ENCODE results near the gene ABCF2. TPM values are rescaled to one million over a fixed set of nuclear protein-coding genes. Genes with fewer than 3 reads are reported as not detected.
A peak's percentile ranks its signal among the peaks of the same experiment; 100 is the strongest.

ABCF2 gene
- total RNA-seq, 1 donor from 2014 or later = 63.4 TPM

GRCh38 chr7:151243408-151244195 is 16.6 kb upstream of the ABCF2 start:
- Mint-ChIP-seq H3K4me1 (ENCODE audit: low read depth) (peaks cover 22% of the 10 kb centered on the region), H3K27me3 (ENCODE audit: low read depth) (peaks cover 31% of the 10 kb centered on the region), H3K4me3 (ENCODE audit: low read depth) (peak overlapping the region; percentile 15), H3K27ac (no peak overlapping the region), H3K36me3 (ENCODE audit: low read depth) (peaks cover 8% of the 10 kb centered on the region), H3K9me3 (no peaks in the 10 kb centered on the region)
- intact Hi-C loops (cut with micrococcal nuclease) = loop anchor here (1.0 to 5.0 kb wide), 2 partner anchors 10 to 226 kb away; no protein-coding TSS in a partner anchor
- peak; percentile 44 for DNase-seq (ENCODE audit: low spot score)

- Mint-ChIP-seq H3K36me3 (ENCODE audit: low read depth) (peaks cover 8% of the 10 kb centered on the region), H3K27ac (no peak overlapping the region), H3K9me3 (no peaks in the 10 kb centered on the region), H3K27me3 (ENCODE audit: low read depth) (peaks cover 28% of the 10 kb centered on the region), H3K4me3 (ENCODE audit: low read depth) (no peak overlapping the region), H3K4me1 (ENCODE audit: low read depth) (peaks cover 19% of the 10 kb centered on the region)
- intact Hi-C loops (cut with micrococcal nuclease) = loop anchor here (1.0 to 5.0 kb wide), 2 partner anchors 10 to 226 kb away; no protein-coding TSS in a partner anchor
- DNase-seq (ENCODE audit: low spot score) = no peak
These were observed 16.0 kb upstream of the ABCF2 start for GRCh38 chr7:151243045-151243349.

DNA sequence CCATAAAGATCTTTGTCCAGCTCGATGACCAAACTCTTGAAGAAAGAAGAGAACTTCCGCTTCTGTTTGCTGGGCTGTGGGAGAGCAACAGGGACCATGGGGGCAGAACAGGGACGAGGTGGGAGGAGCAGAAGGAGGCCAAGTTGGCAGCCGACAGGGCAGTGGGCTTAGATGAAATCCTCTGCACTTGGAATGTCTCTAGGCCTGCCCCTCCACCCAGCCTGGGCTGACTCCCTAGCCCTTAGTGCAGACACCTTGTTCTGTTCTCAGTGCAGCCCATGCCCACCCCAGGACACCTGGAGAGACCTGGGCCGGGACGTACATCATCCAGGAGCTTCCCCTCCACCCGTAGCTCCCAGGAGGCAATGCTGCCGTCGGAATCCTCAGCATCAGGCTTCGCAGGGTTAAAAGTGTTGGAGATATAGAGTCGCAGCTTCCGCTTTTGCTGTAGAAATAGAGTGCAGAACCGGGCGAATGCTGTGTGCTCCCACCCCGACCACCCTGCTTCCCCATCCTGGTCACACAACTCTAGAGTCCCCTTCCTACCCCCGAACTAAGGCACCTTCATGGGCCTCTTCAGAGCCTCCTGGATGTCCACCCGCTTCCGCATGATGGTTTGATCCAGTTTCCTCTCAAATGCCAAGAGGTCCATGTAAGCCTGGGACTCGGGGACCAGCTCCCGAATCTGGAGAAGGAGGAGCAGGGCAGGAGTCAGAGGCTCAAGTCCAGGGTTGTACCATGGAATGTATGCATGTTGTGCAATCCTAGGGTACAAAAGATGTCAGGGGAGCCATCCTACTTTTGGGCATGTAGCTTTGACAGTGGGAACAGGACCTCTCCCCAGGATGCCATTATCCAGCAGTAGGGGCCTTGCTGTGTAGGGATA is 15.4 kb upstream of the ABCF2 start:
- Mint-ChIP-seq H3K27ac (no peak overlapping the region), H3K4me3 (ENCODE audit: low read depth) (no peak overlapping the region), H3K9me3 (no peaks in the 10 kb centered on the region), H3K36me3 (ENCODE audit: low read depth) (peaks cover 8% of the 10 kb centered on the region), H3K4me1 (ENCODE audit: low read depth) (peaks cover 19% of the 10 kb centered on the region), H3K27me3 (ENCODE audit: low read depth) (peaks cover 22% of the 10 kb centered on the region)
- intact Hi-C loops (cut with micrococcal nuclease) = loop anchor here (1.0 to 5.0 kb wide), 2 partner anchors 9 to 225 kb away; no protein-coding TSS in a partner anchor
- DNase-seq (ENCODE audit: low spot score) = no peak

GRCh38 chr7:151241755-151242096 is 14.7 kb upstream of the ABCF2 start:
- peaks cover 19% of the 10 kb centered on the region for H3K4me1 Mint-ChIP-seq (ENCODE audit: low read depth)
- H3K4me3 Mint-ChIP-seq (ENCODE audit: low read depth) = no peak overlapping the region
- peaks cover 15% of the 10 kb centered on the region for H3K27me3 Mint-ChIP-seq (ENCODE audit: low read depth)
- H3K36me3 Mint-ChIP-seq (ENCODE audit: low read depth) = peaks cover 13% of the 10 kb centered on the region
- no peak for DNase-seq (ENCODE audit: low spot score)
- H3K27ac Mint-ChIP-seq = no peak overlapping the region
- no peaks in the 10 kb centered on the region for H3K9me3 Mint-ChIP-seq
- intact Hi-C loops (cut with micrococcal nuclease) = loop anchor here (5.0 kb wide), 1 partner anchor 224 kb away; no protein-coding TSS in a partner anchor

DNA sequence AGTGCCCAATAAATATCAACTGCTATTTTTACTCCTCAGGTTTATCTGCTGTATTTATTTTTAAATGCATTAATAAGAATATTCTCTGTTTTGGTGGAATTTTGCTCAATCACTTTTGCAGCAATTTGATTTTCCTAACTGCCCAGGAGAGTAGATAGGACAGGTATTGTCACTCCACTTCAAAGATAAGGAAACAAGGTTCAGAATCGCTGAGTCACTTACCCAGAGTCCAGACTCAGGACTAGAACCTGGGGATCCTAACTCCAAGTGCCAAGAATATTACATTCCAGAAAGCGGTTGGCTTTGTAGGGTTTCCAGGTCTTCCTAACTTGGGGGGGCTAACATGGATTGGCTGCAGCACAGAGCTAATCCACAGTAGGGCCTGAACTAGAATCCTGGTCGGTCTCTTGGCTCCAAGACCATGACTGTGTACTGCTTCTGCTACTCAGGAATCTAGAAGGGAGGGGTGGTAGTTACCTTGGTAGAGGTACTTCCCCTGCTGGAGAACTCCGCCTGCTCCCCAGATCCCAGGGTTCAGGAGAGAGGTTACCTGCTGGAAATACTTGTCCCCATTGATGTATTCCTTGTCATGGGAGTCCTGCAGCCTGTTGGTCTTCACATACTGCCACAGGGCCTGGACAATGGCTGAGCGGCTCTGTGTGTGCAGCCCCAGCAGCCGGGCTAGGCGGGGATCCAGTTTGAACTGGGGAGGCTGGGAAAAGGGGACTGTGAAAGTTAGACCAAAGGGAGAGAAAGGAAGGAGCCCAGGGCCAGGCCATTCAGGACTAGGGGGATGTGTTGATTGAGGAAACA is 14.1 kb upstream of the ABCF2 start:
- intact Hi-C loops (cut with micrococcal nuclease) = loop anchor here (5.0 kb wide), 1 partner anchor 224 kb away; no protein-coding TSS in a partner anchor
- Mint-ChIP-seq H3K9me3 (no peaks in the 10 kb centered on the region), H3K27me3 (ENCODE audit: low read depth) (peaks cover 10% of the 10 kb centered on the region), H3K4me1 (ENCODE audit: low read depth) (peaks cover 19% of the 10 kb centered on the region), H3K36me3 (ENCODE audit: low read depth) (peaks cover 17% of the 10 kb centered on the region), H3K27ac (no peak overlapping the region), H3K4me3 (ENCODE audit: low read depth) (no peak overlapping the region)
- no peak for DNase-seq (ENCODE audit: low spot score)

- Mint-ChIP-seq H3K9me3 (no peaks in the 10 kb centered on the region), H3K4me3 (ENCODE audit: low read depth) (no peak overlapping the region), H3K4me1 (ENCODE audit: low read depth) (peaks cover 19% of the 10 kb centered on the region), H3K27me3 (ENCODE audit: low read depth) (peaks cover 6% of the 10 kb centered on the region), H3K27ac (no peak overlapping the region), H3K36me3 (ENCODE audit: low read depth) (peaks cover 21% of the 10 kb centered on the region)
- DNase-seq (ENCODE audit: low spot score) = no peak
- intact Hi-C loops (cut with micrococcal nuclease) = loop anchor here (5.0 kb wide), 1 partner anchor 223 kb away; no protein-coding TSS in a partner anchor
These were observed 13.5 kb upstream of the ABCF2 start for GRCh38 chr7:151240536-151240935.

- H3K27ac Mint-ChIP-seq = no peak overlapping the region
- intact Hi-C loops (cut with micrococcal nuclease) = loop anchor here (5.0 kb wide), 1 partner anchor 223 kb away; no protein-coding TSS in a partner anchor
- peaks cover 26% of the 10 kb centered on the region for H3K36me3 Mint-ChIP-seq (ENCODE audit: low read depth)
- no peak overlapping the region for H3K4me3 Mint-ChIP-seq (ENCODE audit: low read depth)
- DNase-seq (ENCODE audit: low spot score) = no peak
- peaks cover 6% of the 10 kb centered on the region for H3K27me3 Mint-ChIP-seq (ENCODE audit: low read depth)
- H3K9me3 Mint-ChIP-seq = no peaks in the 10 kb centered on the region
- peaks cover 19% of the 10 kb centered on the region for H3K4me1 Mint-ChIP-seq (ENCODE audit: low read depth)
These were observed 12.9 kb upstream of the ABCF2 start for GRCh38 chr7:151239837-151240459.

DNA sequence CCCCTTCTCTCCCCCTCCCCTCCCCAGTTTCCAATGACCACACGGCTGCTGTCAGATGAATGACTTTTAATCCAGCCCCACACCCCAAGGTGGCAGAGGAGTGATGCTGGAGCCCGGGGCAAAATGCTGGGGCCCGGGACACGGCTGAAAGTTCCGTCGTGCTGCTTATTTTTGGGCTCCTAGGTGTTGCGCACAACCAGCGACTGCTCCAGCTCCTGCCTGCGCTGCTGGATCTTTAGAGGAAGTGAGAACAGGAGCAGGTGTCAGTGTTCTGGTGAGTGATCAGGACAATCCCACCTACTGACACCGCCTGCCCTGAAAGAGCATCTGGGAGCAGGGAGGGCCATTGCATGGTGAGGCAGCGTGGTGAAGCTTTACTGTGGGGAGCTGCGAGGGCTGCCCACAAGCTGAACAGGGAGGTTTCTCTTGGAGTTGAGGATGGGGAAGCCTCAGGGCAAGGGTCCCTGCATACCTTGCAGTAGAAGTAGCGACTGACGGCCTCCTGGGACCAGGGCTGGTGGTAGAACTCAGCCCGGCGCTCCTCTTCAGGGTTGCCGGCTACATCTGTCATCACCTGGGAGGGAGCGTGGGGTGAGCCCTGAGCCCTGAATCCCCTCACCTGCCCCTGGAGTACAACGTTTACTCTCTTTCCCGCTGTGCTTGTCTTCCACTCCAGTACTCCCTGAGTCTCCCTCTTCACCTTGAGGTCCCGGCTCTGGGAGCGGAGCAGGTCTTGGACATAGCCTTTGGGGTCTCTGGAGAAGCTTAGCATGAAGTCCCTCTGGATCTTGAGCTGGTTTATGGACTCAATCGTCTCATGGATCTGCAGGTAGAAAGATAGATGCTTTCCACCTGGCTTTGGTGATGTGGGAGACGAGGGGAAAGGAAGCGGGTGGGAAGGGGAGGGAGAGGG is 12.2 kb upstream of the ABCF2 start:
- Mint-ChIP-seq H3K36me3 (ENCODE audit: low read depth) (peaks cover 33% of the 10 kb centered on the region), H3K4me3 (ENCODE audit: low read depth) (no peak overlapping the region), H3K27me3 (ENCODE audit: low read depth) (no peaks in the 10 kb centered on the region)

DNA sequence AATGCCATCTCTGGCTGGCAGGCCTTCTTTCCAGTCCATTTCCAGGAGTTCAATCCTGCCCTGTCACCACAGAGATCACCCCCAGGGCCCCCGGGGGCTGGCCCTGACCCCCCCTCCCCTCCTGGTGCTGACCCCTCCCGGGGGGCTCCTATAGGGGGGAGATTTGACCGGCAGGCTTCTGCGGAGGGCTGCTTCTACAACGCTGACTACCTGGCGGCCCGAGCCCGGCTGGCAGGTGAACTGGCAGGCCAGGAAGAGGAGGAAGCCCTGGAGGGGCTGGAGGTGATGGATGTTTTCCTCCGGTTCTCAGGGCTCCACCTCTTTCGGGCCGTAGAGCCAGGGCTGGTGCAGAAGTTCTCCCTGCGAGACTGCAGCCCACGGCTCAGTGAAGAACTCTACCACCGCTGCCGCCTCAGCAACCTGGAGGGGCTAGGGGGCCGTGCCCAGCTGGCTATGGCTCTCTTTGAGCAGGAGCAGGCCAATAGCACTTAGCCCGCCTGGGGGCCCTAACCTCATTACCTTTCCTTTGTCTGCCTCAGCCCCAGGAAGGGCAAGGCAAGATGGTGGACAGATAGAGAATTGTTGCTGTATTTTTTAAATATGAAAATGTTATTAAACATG is 11.3 kb upstream of the ABCF2 start:
- no peak for DNase-seq (ENCODE audit: low spot score)
- intact Hi-C loops (cut with micrococcal nuclease) = no loop called here
- Mint-ChIP-seq H3K4me1 (ENCODE audit: low read depth) (peaks cover 13% of the 10 kb centered on the region), H3K4me3 (ENCODE audit: low read depth) (no peak overlapping the region), H3K27ac (no peak overlapping the region), H3K27me3 (ENCODE audit: low read depth) (no peaks in the 10 kb centered on the region), H3K9me3 (no peaks in the 10 kb centered on the region), H3K36me3 (ENCODE audit: low read depth) (peaks cover 42% of the 10 kb centered on the region)

More for the DNA sequence above, 12.2 kb upstream of the ABCF2 start:
- Mint-ChIP-seq H3K4me1 (ENCODE audit: low read depth) (peaks cover 14% of the 10 kb centered on the region), H3K9me3 (no peaks in the 10 kb centered on the region), H3K27ac (no peak overlapping the region)
- intact Hi-C loops (cut with micrococcal nuclease) = no loop called here
- DNase-seq (ENCODE audit: low spot score) = no peak

GRCh38 chr7:151237244-151238189 is 10.5 kb upstream of the ABCF2 start:
- H3K36me3 Mint-ChIP-seq (ENCODE audit: low read depth) = peaks cover 46% of the 10 kb centered on the region
- H3K27me3 Mint-ChIP-seq (ENCODE audit: low read depth) = no peaks in the 10 kb centered on the region
- H3K27ac Mint-ChIP-seq = no peak overlapping the region
- peaks cover 10% of the 10 kb centered on the region for H3K4me1 Mint-ChIP-seq (ENCODE audit: low read depth)
- H3K9me3 Mint-ChIP-seq = no peaks in the 10 kb centered on the region
- intact Hi-C loops (cut with micrococcal nuclease) = no loop called here
- DNase-seq (ENCODE audit: low spot score) = no peak
- no peak overlapping the region for H3K4me3 Mint-ChIP-seq (ENCODE audit: low read depth)

Measured in activated T-helper 2 cell treated with anti-CD3 and anti-CD28 coated beads, Interferon-gamma antibody, Interleukin-2, Interleukin-4, amounts not matched to agents 10 μg/mL and 5 μg/mL and 100 μg/mL, durations not matched to agents 14 hours and 24 hours and 36 hours (primary cell).